HepG2 (cell line): ENCODE results near the gene GJA5. TPM values are rescaled to one million over a fixed set of nuclear protein-coding genes. Genes with fewer than 3 reads are reported as not detected.

Source experiments
- ATAC-seq: fragments of 200-7000 bp; cut with Tn5 transposase; 3 replicates; pipeline ENCODE4 v1.9.1; 2020; ENCODE audit warnings: mild to moderate bottlenecking, moderate library complexity
- BruUV-seq: library from RNA; stranded (reverse); fragments of 400-500 nt; replicated peaks from 2 replicates; lab custom pipeline; 2021; lab: Mats Ljungman, UMichigan
- CTCF ChIA-PET: fragments of 300-600 bp; formaldehyde crosslinking; extraction: SDS; loops from one replicate; lab custom pipeline; 2021; ENCODE audit warnings: low total read pairs, inconsistent platforms, low intra/inter-chr PET ratio; lab: Yijun Ruan, JAX
- POLR2A ChIA-PET: fragments of 350-600 bp; sonication (Branson Sonifier 250); formaldehyde crosslinking; loops from one replicate; lab custom pipeline; 2020; ENCODE audit warnings: antibody characterized with exemption, inconsistent platforms; lab: Yijun Ruan, JAX
- DNase-seq: peaks from one replicate; pipeline ENCODE4 v3.0.0-alpha.2; 2015; ENCODE audit warnings: low spot score
- FAIRE-seq: peaks from 3 replicates; lab custom pipeline; 2011; peaks lifted over from hg19 to GRCh38; lab: Jason Lieb, UNC
- H2AFZ ChIP-seq: one replicate; pipeline ENCODE4 v1.6.1; 2011; ENCODE audit warnings: low read length, inconsistent platforms
- H3K27ac ChIP-seq: fragments of 300-600 bp; 3 replicates; pipeline ENCODE4 v1.8.0; 2011; ENCODE audit warnings: mixed run types, mild to moderate bottlenecking, mixed read lengths, low read length, inconsistent platforms; ENCODE audit not compliant: insufficient read depth; ENCODE audit errors: extremely low read length
- H3K27me3 ChIP-seq, 2 experiments: fragments of 200-600 bp in 1 of 2; 2 replicates in 1 of 2; 3 replicates in 1 of 2; pipeline versions ENCODE4 v1.6.0 to v1.8.0; 2011; ENCODE audit warnings: low read length in 2 of 2, mild to moderate bottlenecking in 2 of 2, moderate library complexity in 2 of 2, inconsistent platforms in 1 of 2; ENCODE audit not compliant: insufficient read depth in 2 of 2, control insufficient read depth in 1 of 2
- H3K36me3 ChIP-seq, 2 experiments: fragments of 200-600 bp in 1 of 2; replicated peaks in 1 of 2; 2 replicates in 1 of 2; 3 replicates in 1 of 2; pipeline versions ENCODE4 v1.5.1 to v1.8.0; 2011; ENCODE audit warnings: low read length in 2 of 2, inconsistent platforms in 1 of 2; ENCODE audit not compliant: insufficient read depth in 2 of 2, control insufficient read depth in 1 of 2
- H3K4me1 ChIP-seq: 2 replicates; pipeline ENCODE4 v1.5.1; 2012; ENCODE audit warnings: low read length, inconsistent platforms; ENCODE audit not compliant: insufficient read depth
- H3K4me2 ChIP-seq: 2 replicates; pipeline ENCODE4 v1.6.0; 2011; ENCODE audit warnings: low read depth, low read length, inconsistent platforms
- H3K4me3 ChIP-seq, 3 experiments: fragments of 200-600 bp in 1 of 3; sonication (generic), shearing (Covaris generic) in 1 of 3; replicated peaks in 1 of 3; 2 replicates each; pipeline ENCODE4 v1.5.1; 2011 to 2016; ENCODE audit warnings: low read length in 3 of 3, inconsistent platforms in 2 of 3, low read depth in 2 of 3, mild to moderate bottlenecking in 2 of 3, control low read depth in 1 of 3, mixed read lengths in 1 of 3; ENCODE audit not compliant: insufficient read depth in 1 of 3
- H3K79me2 ChIP-seq: one replicate; pipeline ENCODE4 v1.6.1; 2011; ENCODE audit warnings: low read length, inconsistent platforms; ENCODE audit not compliant: insufficient read depth
- H3K9ac ChIP-seq: 2 replicates; pipeline ENCODE4 v1.6.0; 2011; ENCODE audit warnings: mild to moderate bottlenecking, low read depth, low read length, inconsistent platforms; ENCODE audit not compliant: insufficient read depth
- H3K9me3 ChIP-seq: 2 replicates; pipeline ENCODE4 v1.5.1; 2012; ENCODE audit warnings: mild to moderate bottlenecking, low read length
- H4K20me1 ChIP-seq: 2 replicates; pipeline ENCODE4 v1.6.0; 2011; ENCODE audit warnings: inconsistent platforms, mild to moderate bottlenecking, low read length, moderate library complexity; ENCODE audit not compliant: insufficient read depth
- CEBPG ChIP-seq: IDR thresholded peaks from 2 replicates; pipeline ENCODE4 v1.6.1; 2016
- LCORL ChIP-seq, 2 experiments: fragments of 450-650 bp in 1 of 2; sonication (generic) in 1 of 2; formaldehyde crosslinking in 1 of 2; IDR thresholded peaks; 2 replicates each; pipeline versions ENCODE4 v1.5.0 to v1.6.1; 2017 to 2020; ENCODE audit warnings: antibody characterized with exemption in 1 of 2, missing genetic modification reagents in 1 of 2
- MAFK ChIP-seq, 2 experiments: IDR thresholded peaks in 1 of 2; conservative IDR thresholded peaks in 1 of 2; 2 replicates each; pipeline ENCODE4 v1.6.1; 2011; ENCODE audit warnings: improper control_type of control experiment in 2 of 2, low read length in 2 of 2
- PRDM4 ChIP-seq: sonication (generic); formaldehyde crosslinking; IDR thresholded peaks from 2 replicates; pipeline ENCODE4 v1.9.0; 2021; ENCODE audit warnings: missing genetic modification reagents, borderline replicate concordance
- SKI ChIP-seq: fragments of 450-650 bp; IDR thresholded peaks from one replicate; pipeline ENCODE4 v1.6.1; 2018; ENCODE audit warnings: mild to moderate bottlenecking; ENCODE audit not compliant: partially characterized antibody
- SOX6 ChIP-seq, 2 experiments: fragments of 450-650 bp in 1 of 2; sonication (generic) in 1 of 2; formaldehyde crosslinking in 1 of 2; IDR thresholded peaks; 2 replicates each; pipeline versions ENCODE4 v1.4.0 to v1.6.1; 2017 to 2020; ENCODE audit warnings: antibody characterized with exemption in 1 of 2, mild to moderate bottlenecking in 1 of 2, missing genetic modification reagents in 1 of 2
- ZBTB21 ChIP-seq: sonication (generic); formaldehyde crosslinking; IDR thresholded peaks from 2 replicates; pipeline ENCODE4 v1.4.0; 2020; ENCODE audit warnings: missing genetic modification reagents
- ZBTB33 ChIP-seq: sonication (generic); formaldehyde crosslinking; IDR thresholded peaks from 2 replicates; pipeline ENCODE4 v1.4.0; 2020; ENCODE audit warnings: missing genetic modification reagents
- ZNF546 ChIP-seq: sonication (generic); formaldehyde crosslinking; conservative IDR thresholded peaks from 2 replicates; pipeline ENCODE4 v1.8.1; 2023; ENCODE audit warnings: mild to moderate bottlenecking, missing genetic modification reagents
- ZNF597 ChIP-seq: sonication (generic); formaldehyde crosslinking; IDR thresholded peaks from 2 replicates; pipeline ENCODE4 v1.5.0; 2020; ENCODE audit warnings: missing genetic modification reagents
- WGBS: methylation state at CpG from one replicate; pipeline ENCODE4 v1.1.6; 2017; ENCODE audit warnings: low lambda C conversion rate; 5-methylcytosine and 5-hydroxymethylcytosine counted together
- in situ Hi-C: cut with HindIII; loops from 2 replicates; pipeline ENCODE4 v1.10.0; 2017; ENCODE audit warnings: low pct_unique_long_range_greater_than_20kb; ENCODE audit not compliant: extremely low pct_ligation_motif_present
- intact Hi-C: fragments of 100-400 bp; cut with micrococcal nuclease; formaldehyde crosslinking; loops from one replicate; pipeline ENCODE4 v1.10.0; 2022; ENCODE audit not compliant: unreplicated experiment
- polyA plus RNA-seq, 8 experiments: library from polyadenylated mRNA; depleted of rRNA in 3 of 8; stranded (reverse) in 7 of 8; unstranded in 1 of 8; fragments of >200 nt; fragmentation: Illumina TruSeq in 4 of 8; extraction: Trizol in 4 of 8; gene quantifications; 2 replicates each; pipeline versions ENCODE4 v1.2.1 to v1.2.3, GENCODE V29; 2011 to 2016; ENCODE audit warnings: low read depth in 4 of 8, missing spikeins in 1 of 8, mixed read lengths in 1 of 8; ENCODE audit not compliant: insufficient read depth in 1 of 8
- total RNA-seq, 5 experiments: library from RNA; depleted of rRNA; stranded (reverse); fragments of >200 nt; fragmentation: Illumina TruSeq; extraction: Trizol; gene quantifications; 2 replicates each; pipeline ENCODE4 v1.2.3, GENCODE V29; 2016; ENCODE audit warnings: low read depth in 1 of 5

The GJA5 gene
- total and polyA plus RNA-seq, 2 of the 13 experiments (the other 11 are each of a cell fraction or from before 2014, with no cell fraction given): not detected

GRCh38 chr1:147804942-147805723, 44.7 kb upstream of the GJA5 start (continued):
- TF ChIP-seq MAFK (conservative IDR thresholded peaks at IDR 0.05 in 1 of 2, IDR thresholded peaks at IDR 0.05 in 1 of 2; ENCODE audit: low read length in 2 of 2) (peak; percentile 16 to 45; a peak in 2 of 4 replicates), SOX6 (IDR thresholded peaks at IDR 0.05) (no peak), SOX6 (CRISPR knock-in tag; IDR thresholded peaks at IDR 0.05) (0 out of 2 replicates have a peak, but pooled peaks have one; percentile 12), CEBPG (CRISPR knock-in tag) (peak; percentile 41), ZBTB21 (CRISPR knock-in tag) (peak; percentile 46; the same call in 1 of the 2 replicates)

- no peaks in the 10 kb centered on the region for H4K20me1 ChIP-seq
- H3K27me3 ChIP-seq: no peaks in the 10 kb centered on the region; a peak in 1 of 5 replicates
- no peak for DNase-seq
- H3K4me3 ChIP-seq: no peak overlapping the region
- H3K9me3 ChIP-seq: no peaks in the 10 kb centered on the region
- no peak for ATAC-seq
- intact Hi-C loops: no loop called here
- no peaks in the 10 kb centered on the region for H3K79me2 ChIP-seq
- TF ChIP-seq SKI: no peak
- TF ChIP-seq LCORL (IDR thresholded peaks at IDR 0.05): no peak
- TF ChIP-seq LCORL (CRISPR knock-in tag; IDR thresholded peaks at IDR 0.05): no peak
- no peak for TF ChIP-seq ZBTB33 (CRISPR knock-in tag)
- no peak for TF ChIP-seq ZNF597 (CRISPR knock-in tag)
- TF ChIP-seq ZNF546 (CRISPR knock-in tag): no peak
- no peak for TF ChIP-seq PRDM4 (CRISPR knock-in tag)
- H3K9ac ChIP-seq: no peak overlapping the region
- in situ Hi-C loops: no loop called here
- CTCF ChIA-PET: no interaction called here
- no peak for FAIRE-seq
- WGBS: 80% methylated on average over 2 of the region's 2 CpGs
- no peak overlapping the region for H3K4me2 ChIP-seq
- H2AFZ ChIP-seq: no peak overlapping the region
- POLR2A ChIA-PET: no interaction called here
- BruUV-seq: no TSS peak
- no peaks in the 10 kb centered on the region for H3K36me3 ChIP-seq
- peaks cover 9% of the 10 kb centered on the region for H3K4me1 ChIP-seq
- H3K27ac ChIP-seq: no peak overlapping the region
Measured at GRCh38 chr1:147800804-147801203, 40.4 kb upstream of the GJA5 start.
